Stimulated activated naive B cell treated with anti-CD40 and anti-IgM and Interleukin-4, amounts not matched to agents 10 μg/mL and 1 μg/mL and 100 μg/mL, for 72 hours (primary cell): ENCODE results near the gene FIS1.
A peak's percentile ranks its signal among the peaks of the same experiment; 100 is the strongest.

ENCODE experiments used
- ATAC-seq, 2 donors: fragments of 150-1000 bp; cut with Tn5 transposase; replicated peaks; 2 replicates each; pipeline ENCODE4 v1.10.0; 2021; ENCODE audit warnings: moderate library complexity in 1 of 2
- DNase-seq: peaks from one replicate; pipeline ENCODE4 v3.0.0; 2021
- H3K27ac Mint-ChIP-seq: one replicate; pipeline ENCODE4 v1.8.0; 2022; ENCODE audit warnings: mild to moderate bottlenecking, mixed read lengths
- H3K27me3 Mint-ChIP-seq, 2 donors: one replicate each; pipeline ENCODE4 v1.8.0; 2022; ENCODE audit warnings: mixed read lengths in 2 of 2
- H3K36me3 Mint-ChIP-seq, 2 donors: one replicate each; pipeline ENCODE4 v1.8.0; 2022; ENCODE audit warnings: mixed read lengths in 2 of 2, mild to moderate bottlenecking in 1 of 2
- H3K4me1 Mint-ChIP-seq, 2 donors: one replicate each; pipeline ENCODE4 v1.8.0; 2022; ENCODE audit warnings: mixed read lengths in 2 of 2, mild to moderate bottlenecking in 1 of 2
- H3K4me3 Mint-ChIP-seq, 2 donors: one replicate each; pipeline ENCODE4 v1.8.0; 2022; ENCODE audit warnings: mild to moderate bottlenecking in 2 of 2, mixed read lengths in 2 of 2, moderate library complexity in 1 of 2
- H3K9me3 Mint-ChIP-seq, 2 donors: one replicate each; pipeline ENCODE4 v1.8.0; 2022; ENCODE audit warnings: mixed read lengths in 2 of 2, mild to moderate bottlenecking in 1 of 2

FIS1 gene

GRCh38 chr7:101243646-101244374 is 1.1 kb downstream of the FIS1 start:
- H3K36me3 Mint-ChIP-seq: peaks cover 29 to 44% of the 10 kb centered on the region in 2 donors
- ATAC-seq: no peak
- H3K27ac Mint-ChIP-seq: peak overlapping the region; percentile 98
- no peaks in the 10 kb centered on the region for H3K27me3 Mint-ChIP-seq
- peak; percentile 72 for DNase-seq
- H3K4me1 Mint-ChIP-seq: peaks cover 28 to 63% of the 10 kb centered on the region in 2 donors
- H3K4me3 Mint-ChIP-seq: peak overlapping the region; percentile 92 to 99
- no peaks in the 10 kb centered on the region for H3K9me3 Mint-ChIP-seq

GRCh38 chr7:101241443-101242349 is 3.2 kb downstream of the FIS1 start:
- Mint-ChIP-seq H3K36me3 (peaks cover 40 to 44% of the 10 kb centered on the region in 2 donors), H3K9me3 (no peaks in the 10 kb centered on the region), H3K27ac (no peak overlapping the region), H3K4me1 (peaks cover 25 to 61% of the 10 kb centered on the region in 2 donors), H3K4me3 (no peak overlapping the region), H3K27me3 (no peaks in the 10 kb centered on the region)
- no peak for DNase-seq
- no peak for ATAC-seq

- H3K4me3 Mint-ChIP-seq: no peak overlapping the region
- ATAC-seq: no peak
- H3K9me3 Mint-ChIP-seq: no peaks in the 10 kb centered on the region
- peaks cover 47 to 50% of the 10 kb centered on the region in 2 donors for H3K36me3 Mint-ChIP-seq
- no peaks in the 10 kb centered on the region for H3K27me3 Mint-ChIP-seq
- DNase-seq: no peak
- H3K27ac Mint-ChIP-seq: peak overlapping the region; percentile 66
- H3K4me1 Mint-ChIP-seq: peaks cover 25 to 65% of the 10 kb centered on the region in 2 donors
Observed at GRCh38 chr7:101241015-101241363, 3.9 kb downstream of the FIS1 start.

GRCh38 chr7:101240226-101241014 is 4.5 kb downstream of the FIS1 start:
- no peak for ATAC-seq
- Mint-ChIP-seq H3K9me3 (no peaks in the 10 kb centered on the region), H3K36me3 (peaks cover 43 to 46% of the 10 kb centered on the region in 2 donors), H3K27me3 (no peaks in the 10 kb centered on the region), H3K4me1 (peaks cover 19 to 59% of the 10 kb centered on the region in 2 donors), H3K4me3 (no peak overlapping the region), H3K27ac (peak overlapping the region; percentile 66)
- DNase-seq: no peak

- Mint-ChIP-seq H3K4me1 (peaks cover 15 to 54% of the 10 kb centered on the region in 2 donors), H3K27me3 (no peaks in the 10 kb centered on the region), H3K36me3 (peaks cover 39 to 43% of the 10 kb centered on the region in 2 donors), H3K4me3 (no peak overlapping the region), H3K9me3 (no peaks in the 10 kb centered on the region), H3K27ac (no peak overlapping the region)
- ATAC-seq: no peak
- no peak for DNase-seq
Observed at GRCh38 chr7:101239951-101240220, 5.0 kb downstream of the FIS1 start.

- peaks cover 38 to 39% of the 10 kb centered on the region in 2 donors for H3K36me3 Mint-ChIP-seq
- H3K9me3 Mint-ChIP-seq: no peaks in the 10 kb centered on the region
- no peak overlapping the region for H3K4me3 Mint-ChIP-seq
- H3K27me3 Mint-ChIP-seq: no peaks in the 10 kb centered on the region
- H3K4me1 Mint-ChIP-seq: peaks cover 15 to 52% of the 10 kb centered on the region in 2 donors
- H3K27ac Mint-ChIP-seq: no peak overlapping the region
- ATAC-seq (no peak), DNase-seq (no peak)
Observed at GRCh38 chr7:101239191-101239950, 5.5 kb downstream of the FIS1 start.

GRCh38 chr7:101238226-101239182 is 6.4 kb downstream of the FIS1 start:
- H3K4me3 Mint-ChIP-seq: no peak overlapping the region
- peaks cover 10 to 46% of the 10 kb centered on the region in 2 donors for H3K4me1 Mint-ChIP-seq
- H3K36me3 Mint-ChIP-seq: peaks cover 38 to 39% of the 10 kb centered on the region in 2 donors
- ATAC-seq: peak in 1 of 2 donors; percentile 10
- H3K27ac Mint-ChIP-seq: peak overlapping the region; percentile 59
- H3K27me3 Mint-ChIP-seq: no peaks in the 10 kb centered on the region
- DNase-seq: no peak
- no peaks in the 10 kb centered on the region for H3K9me3 Mint-ChIP-seq

- Mint-ChIP-seq H3K9me3 (no peaks in the 10 kb centered on the region), H3K36me3 (peaks cover 39 to 41% of the 10 kb centered on the region in 2 donors), H3K27me3 (no peaks in the 10 kb centered on the region), H3K4me3 (peak within 1 kb of the TSS in 1 of 2 donors; percentile 41), H3K4me1 (peaks cover 9 to 43% of the 10 kb centered on the region in 2 donors), H3K27ac (peak within 1 kb of the TSS; percentile 6)
- DNase-seq: no peak
- ATAC-seq: peak; percentile 39 to 58
Observed at GRCh38 chr7:101237206-101238067, 7.4 kb downstream of the FIS1 start, which contains the start of gene CLDN15. CLDN15 (minus strand) TSS chr7:101237802; CDS start chr7:101237581, 221 bp downstream.

- Mint-ChIP-seq H3K27ac (peak overlapping the region; percentile 42), H3K27me3 (no peaks in the 10 kb centered on the region), H3K4me1 (peaks cover 9 to 37% of the 10 kb centered on the region in 2 donors), H3K36me3 (peaks cover 47 to 48% of the 10 kb centered on the region in 2 donors), H3K9me3 (no peaks in the 10 kb centered on the region), H3K4me3 (no peak overlapping the region)
- no peak for ATAC-seq
- DNase-seq: no peak
Observed at GRCh38 chr7:101236292-101236835, 8.5 kb downstream of the FIS1 start.

- ATAC-seq (no peak), DNase-seq (no peak)
- Mint-ChIP-seq H3K36me3 (peaks cover 45 to 47% of the 10 kb centered on the region in 2 donors), H3K9me3 (no peaks in the 10 kb centered on the region), H3K4me3 (no peak overlapping the region), H3K27me3 (no peaks in the 10 kb centered on the region), H3K4me1 (peaks cover 9 to 32% of the 10 kb centered on the region in 2 donors), H3K27ac (no peak overlapping the region)
Observed at GRCh38 chr7:101235522-101235921, 9.4 kb downstream of the FIS1 start.

GRCh38 chr7:101235050-101235449 is 9.8 kb downstream of the FIS1 start:
- DNase-seq: no peak
- no peaks in the 10 kb centered on the region for H3K27me3 Mint-ChIP-seq
- peaks cover 9 to 35% of the 10 kb centered on the region in 2 donors for H3K4me1 Mint-ChIP-seq
- no peak for ATAC-seq
- H3K36me3 Mint-ChIP-seq: peaks cover 43 to 49% of the 10 kb centered on the region in 2 donors
- H3K27ac Mint-ChIP-seq: no peak overlapping the region
- H3K4me3 Mint-ChIP-seq: no peak overlapping the region
- no peaks in the 10 kb centered on the region for H3K9me3 Mint-ChIP-seq

- peaks cover 45 to 52% of the 10 kb centered on the region in 2 donors for H3K36me3 Mint-ChIP-seq
- H3K27ac Mint-ChIP-seq: no peak overlapping the region
Observed at GRCh38 chr7:101234636-101235035, 10.2 kb downstream of the FIS1 start.

More at GRCh38 chr7:101234636-101235035, 10.2 kb downstream of the FIS1 start:
- peak overlapping the region in 1 of 2 donors; percentile 21 for H3K4me3 Mint-ChIP-seq
- DNase-seq (no peak), ATAC-seq (no peak)
- H3K4me1 Mint-ChIP-seq: peaks cover 9 to 33% of the 10 kb centered on the region in 2 donors
- H3K27me3 Mint-ChIP-seq: no peaks in the 10 kb centered on the region
- no peaks in the 10 kb centered on the region for H3K9me3 Mint-ChIP-seq
